Lower leg skin (tissue), 3 donors: ENCODE data around the gene FILIP1L.

Source experiments
- POLR2A ChIP-seq, 2 donors: fragments of 450-650 bp; IDR thresholded peaks; one replicate each; pipeline ENCODE4 v1.6.1; 2016 to 2017; ENCODE audit warnings: antibody characterized with exemption in 2 of 2, mild to moderate bottlenecking in 1 of 2, moderate library complexity in 1 of 2
- TF ChIP-seq, protein P1 (sequence below), 3 donors: fragments of 450-650 bp; IDR thresholded peaks; one replicate each; pipeline ENCODE4 v1.5.1; 2016; ENCODE audit warnings: antibody characterized with exemption in 3 of 3, mild to moderate bottlenecking in 3 of 3, moderate library complexity in 2 of 3

DNA sequence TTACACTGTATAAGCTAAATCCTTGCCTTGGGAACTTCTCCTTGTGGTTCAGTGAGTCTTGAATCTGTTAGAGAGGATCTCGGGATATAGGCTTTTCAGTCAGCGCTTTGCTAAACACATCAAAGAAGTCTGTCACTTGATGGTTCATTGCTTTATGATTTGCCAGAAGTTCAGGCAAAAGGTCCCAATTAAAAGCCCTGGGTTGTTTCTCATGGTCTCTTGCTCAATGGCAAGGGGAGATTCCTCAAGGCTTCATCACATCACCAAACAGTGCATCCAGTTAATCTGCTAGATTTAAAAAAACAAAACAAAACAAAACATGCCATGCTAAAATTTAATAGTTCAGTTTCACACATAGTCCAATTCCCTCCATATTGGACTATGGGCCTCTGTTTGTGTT lies 114.8 kb downstream of the FILIP1L start:
- TF ChIP-seq, protein P1, sequence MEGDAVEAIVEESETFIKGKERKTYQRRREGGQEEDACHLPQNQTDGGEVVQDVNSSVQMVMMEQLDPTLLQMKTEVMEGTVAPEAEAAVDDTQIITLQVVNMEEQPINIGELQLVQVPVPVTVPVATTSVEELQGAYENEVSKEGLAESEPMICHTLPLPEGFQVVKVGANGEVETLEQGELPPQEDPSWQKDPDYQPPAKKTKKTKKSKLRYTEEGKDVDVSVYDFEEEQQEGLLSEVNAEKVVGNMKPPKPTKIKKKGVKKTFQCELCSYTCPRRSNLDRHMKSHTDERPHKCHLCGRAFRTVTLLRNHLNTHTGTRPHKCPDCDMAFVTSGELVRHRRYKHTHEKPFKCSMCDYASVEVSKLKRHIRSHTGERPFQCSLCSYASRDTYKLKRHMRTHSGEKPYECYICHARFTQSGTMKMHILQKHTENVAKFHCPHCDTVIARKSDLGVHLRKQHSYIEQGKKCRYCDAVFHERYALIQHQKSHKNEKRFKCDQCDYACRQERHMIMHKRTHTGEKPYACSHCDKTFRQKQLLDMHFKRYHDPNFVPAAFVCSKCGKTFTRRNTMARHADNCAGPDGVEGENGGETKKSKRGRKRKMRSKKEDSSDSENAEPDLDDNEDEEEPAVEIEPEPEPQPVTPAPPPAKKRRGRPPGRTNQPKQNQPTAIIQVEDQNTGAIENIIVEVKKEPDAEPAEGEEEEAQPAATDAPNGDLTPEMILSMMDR (IDR thresholded peaks at IDR 0.05): no peak
- no peak for TF ChIP-seq POLR2A (IDR thresholded peaks at IDR 0.05)
